ENCODE results near the gene SATB1.
"Not testable (repeated sequence)": the region's sequence is repeated elsewhere in the genome, so short reads cannot be mapped to it uniquely, and the experiment has no call there.

SATB1 gene

GRCh38 chr3:18424729-18425640 is at the start of gene SATB1:
SATB1 (minus strand) TSS chr3:18425339; CDS start chr3:18420967, 4,372 bp downstream.
- in situ Hi-C loops (cut with HindIII; ENCODE audit: low sequenced_read_pairs): no loop called here

GRCh38 chr3:18474202-18474601 is 49.1 kb upstream of the SATB1 start:
- in situ Hi-C loops (cut with HindIII; ENCODE audit: low sequenced_read_pairs): no loop called here

- in situ Hi-C loops (cut with HindIII; ENCODE audit: low sequenced_read_pairs): no loop called here
Observed at GRCh38 chr3:18469775-18470174, 44.6 kb upstream of the SATB1 start.

- in situ Hi-C loops (cut with HindIII; ENCODE audit: low sequenced_read_pairs): no loop called here
Observed at GRCh38 chr3:18466136-18466535, 41.0 kb upstream of the SATB1 start.

GRCh38 chr3:18454766-18455165 is 29.6 kb upstream of the SATB1 start:
- in situ Hi-C loops (cut with HindIII; ENCODE audit: low sequenced_read_pairs): no loop called here

GRCh38 chr3:18449618-18450017 is 24.5 kb upstream of the SATB1 start:
- in situ Hi-C loops (cut with HindIII; ENCODE audit: low sequenced_read_pairs): not testable (repeated sequence)

- in situ Hi-C loops (cut with HindIII; ENCODE audit: low sequenced_read_pairs): no loop called here
Observed at GRCh38 chr3:18447720-18448119, 22.6 kb upstream of the SATB1 start.

GRCh38 chr3:18446149-18446825 is 21.1 kb upstream of the SATB1 start:
- in situ Hi-C loops (cut with HindIII; ENCODE audit: low sequenced_read_pairs): no loop called here

- in situ Hi-C loops (cut with HindIII; ENCODE audit: low sequenced_read_pairs): no loop called here
Observed at GRCh38 chr3:18445401-18446148, 20.4 kb upstream of the SATB1 start.

DNA sequence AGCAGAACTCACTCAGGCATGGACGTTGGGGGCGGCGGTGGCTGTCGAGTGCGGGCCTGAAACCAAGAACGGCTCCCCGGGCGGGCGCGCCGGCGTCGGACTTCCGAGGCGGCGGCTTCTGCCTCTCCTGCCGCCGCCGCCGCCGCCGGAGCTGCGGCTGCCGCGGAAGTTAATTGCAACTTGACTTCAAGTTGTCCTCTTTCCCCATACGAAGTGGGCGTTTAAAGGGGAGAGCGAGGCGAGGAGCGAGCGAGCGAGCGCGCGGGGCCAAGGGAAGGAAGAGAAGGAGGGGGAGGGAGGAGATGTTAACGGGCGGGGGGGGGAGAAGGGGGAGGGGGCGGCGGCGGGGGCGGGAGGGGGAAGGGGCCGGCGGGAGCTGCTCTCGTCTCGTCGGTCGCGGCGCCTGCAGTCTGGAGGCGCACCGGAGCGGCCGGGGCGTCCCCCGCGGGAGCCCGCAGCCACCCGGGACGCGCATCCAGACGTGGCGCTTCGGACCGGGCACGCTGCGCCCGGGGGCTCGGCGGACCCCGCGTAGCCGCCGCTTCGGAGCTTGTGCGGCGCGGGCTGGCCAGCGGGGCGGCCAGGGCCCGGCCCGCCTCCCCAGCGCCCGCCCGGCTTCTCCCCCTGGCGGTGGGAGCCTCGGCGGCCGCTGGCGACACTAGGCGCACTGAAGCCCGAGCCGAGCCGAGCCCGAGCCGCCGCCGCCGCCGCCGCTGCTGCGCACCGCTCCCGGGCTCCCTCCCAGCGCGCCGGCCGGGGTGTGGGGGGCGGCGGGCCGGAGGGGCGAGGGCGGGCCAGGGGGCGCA is 19.7 kb upstream of the SATB1 start:
- in situ Hi-C loops (cut with HindIII; ENCODE audit: low sequenced_read_pairs): no loop called here

DNA sequence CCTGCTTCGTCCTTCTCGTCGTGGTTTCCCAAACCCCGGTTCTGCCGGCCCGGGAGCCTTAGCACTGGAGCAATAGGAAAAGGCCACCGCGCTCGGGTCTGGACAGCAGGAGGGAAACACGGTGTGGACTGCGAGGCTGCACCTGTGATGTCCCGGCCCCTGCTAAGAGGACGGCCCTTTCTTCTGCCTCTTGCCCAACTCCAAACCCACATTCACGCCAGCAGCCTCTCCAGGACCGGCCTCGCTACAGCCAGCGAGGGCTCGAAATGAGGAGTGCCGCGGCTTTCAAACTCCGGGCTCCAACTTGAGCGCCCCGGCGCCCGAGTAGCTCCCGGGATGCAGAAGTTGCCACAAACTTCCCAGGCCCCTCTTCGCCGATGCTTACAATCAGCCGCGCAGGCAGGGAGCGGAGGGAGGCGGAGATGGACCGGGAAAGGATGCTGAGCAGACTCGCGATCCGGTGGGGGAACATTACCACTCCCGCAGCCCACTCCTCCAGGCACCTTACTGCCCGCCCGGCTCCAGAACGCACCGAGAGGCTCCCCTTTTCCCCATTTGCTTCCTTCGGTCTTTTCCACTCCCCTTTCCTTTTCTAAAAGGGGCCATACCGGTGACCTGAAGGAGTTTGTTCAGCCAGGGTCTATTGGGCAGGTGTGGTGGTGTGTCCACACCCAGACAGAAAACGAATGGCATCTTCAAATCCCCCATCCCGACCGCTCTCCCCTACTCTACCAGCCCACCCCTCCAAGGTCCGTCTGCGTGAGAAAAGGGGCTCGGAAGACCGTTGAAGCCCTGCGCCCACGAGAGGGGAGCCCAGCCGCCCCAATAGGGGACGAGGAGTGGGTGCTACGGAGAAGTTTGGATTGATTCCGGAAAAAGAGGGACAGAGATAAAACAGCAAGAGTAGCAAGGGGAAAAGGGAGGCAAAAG is 18.8 kb upstream of the SATB1 start:
- in situ Hi-C loops (cut with HindIII; ENCODE audit: low sequenced_read_pairs): no loop called here

- in situ Hi-C loops (cut with HindIII; ENCODE audit: low sequenced_read_pairs): no loop called here
Observed at GRCh38 chr3:18442756-18443664, 17.9 kb upstream of the SATB1 start.

- in situ Hi-C loops (cut with HindIII; ENCODE audit: low sequenced_read_pairs): no loop called here
Observed at GRCh38 chr3:18441551-18441950, 16.4 kb upstream of the SATB1 start.

GRCh38 chr3:18440066-18440722 is 15.1 kb upstream of the SATB1 start:
- in situ Hi-C loops (cut with HindIII; ENCODE audit: low sequenced_read_pairs): no loop called here

GRCh38 chr3:18439281-18439680 is 14.1 kb upstream of the SATB1 start:
- in situ Hi-C loops (cut with HindIII; ENCODE audit: low sequenced_read_pairs): no loop called here

DNA sequence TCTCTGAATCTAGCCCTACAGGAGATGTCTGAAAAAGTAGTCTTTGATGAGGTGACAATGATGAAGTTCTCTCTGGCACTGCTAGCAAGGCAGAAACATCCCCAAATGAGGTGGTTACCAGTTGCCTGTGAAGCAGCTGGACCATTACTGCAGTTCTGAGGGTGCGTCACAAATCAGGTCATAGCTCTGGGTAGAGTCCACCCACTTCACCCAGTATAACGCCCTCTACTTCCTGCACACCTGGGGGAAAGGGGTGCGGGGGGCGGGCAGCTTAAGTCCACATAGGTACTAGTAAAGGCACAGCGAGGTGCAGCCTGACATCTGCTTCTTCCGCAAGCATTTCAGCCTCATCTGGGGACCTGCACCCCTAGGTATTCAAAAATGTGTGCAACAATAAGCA is 13.4 kb upstream of the SATB1 start:
- in situ Hi-C loops (cut with HindIII; ENCODE audit: low sequenced_read_pairs): no loop called here

GRCh38 chr3:18436213-18436612 is 11.1 kb upstream of the SATB1 start:
- in situ Hi-C loops (cut with HindIII; ENCODE audit: low sequenced_read_pairs): no loop called here

DNA sequence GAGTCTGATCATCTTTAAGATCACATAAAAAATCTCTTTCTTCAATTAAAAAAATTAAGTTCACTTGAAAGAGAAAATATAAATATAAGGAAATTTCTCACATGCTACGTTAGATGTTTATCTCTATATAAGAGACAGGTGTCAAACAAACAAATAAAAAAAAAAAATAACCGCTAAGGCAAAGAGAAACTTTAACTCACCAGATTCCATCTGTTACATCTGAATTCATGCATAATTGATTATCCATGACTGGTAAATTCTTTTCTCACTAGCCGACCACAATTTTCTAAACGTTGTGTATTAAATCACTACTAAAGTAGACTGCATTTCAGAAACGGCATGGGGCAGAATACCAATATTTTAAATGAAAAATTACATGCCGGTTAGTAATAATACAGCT is 9.6 kb upstream of the SATB1 start:
- in situ Hi-C loops (cut with HindIII; ENCODE audit: low sequenced_read_pairs): no loop called here

All from endothelial cell of hepatic sinusoid (primary cell).